Chondrocyte (in vitro differentiated cells): ENCODE results near the gene OTX2. TPM values are rescaled to one million over a fixed set of nuclear protein-coding genes. Genes with fewer than 3 reads are reported as not detected.

Experiments
- DNase-seq: peaks from one replicate; pipeline ENCODE4 v3.0.0; 2021; ENCODE audit warnings: mixed read lengths, low spot score
- H3K27ac Mint-ChIP-seq: one replicate; pipeline ENCODE4 v1.8.0; 2021; ENCODE audit warnings: mild to moderate bottlenecking, moderate library complexity, mixed read lengths; ENCODE audit not compliant: unreplicated experiment
- H3K27me3 Mint-ChIP-seq: 2 replicates; pipeline ENCODE4 v1.8.0; 2021; ENCODE audit warnings: low read depth, mixed read lengths
- H3K36me3 Mint-ChIP-seq: 2 replicates; pipeline ENCODE4 v1.8.0; 2021; ENCODE audit warnings: low read depth, mixed read lengths
- H3K4me1 Mint-ChIP-seq: 2 replicates; pipeline ENCODE4 v1.8.0; 2021; ENCODE audit warnings: low read depth, mild to moderate bottlenecking, mixed read lengths
- H3K4me3 Mint-ChIP-seq: one replicate; pipeline ENCODE4 v1.8.0; 2021; ENCODE audit warnings: mild to moderate bottlenecking, moderate library complexity, mixed read lengths; ENCODE audit not compliant: unreplicated experiment
- H3K9me3 Mint-ChIP-seq: 2 replicates; pipeline ENCODE4 v1.8.0; 2021; ENCODE audit warnings: low read depth, mixed read lengths
- CTCF ChIP-seq: fragments of 200-600 bp; sonication (generic); IDR thresholded peaks from 2 replicates; pipeline ENCODE4 v1.5.0; 2021; ENCODE audit warnings: antibody characterized with exemption, mild to moderate bottlenecking, moderate library complexity
- total RNA-seq: library from RNA; stranded (reverse); gene quantifications from 3 replicates; pipeline ENCODE4 v1.2.1, GENCODE V29; 2021

The OTX2 gene
- total RNA-seq, 1 donor from 2014 or later = not detected

DNA sequence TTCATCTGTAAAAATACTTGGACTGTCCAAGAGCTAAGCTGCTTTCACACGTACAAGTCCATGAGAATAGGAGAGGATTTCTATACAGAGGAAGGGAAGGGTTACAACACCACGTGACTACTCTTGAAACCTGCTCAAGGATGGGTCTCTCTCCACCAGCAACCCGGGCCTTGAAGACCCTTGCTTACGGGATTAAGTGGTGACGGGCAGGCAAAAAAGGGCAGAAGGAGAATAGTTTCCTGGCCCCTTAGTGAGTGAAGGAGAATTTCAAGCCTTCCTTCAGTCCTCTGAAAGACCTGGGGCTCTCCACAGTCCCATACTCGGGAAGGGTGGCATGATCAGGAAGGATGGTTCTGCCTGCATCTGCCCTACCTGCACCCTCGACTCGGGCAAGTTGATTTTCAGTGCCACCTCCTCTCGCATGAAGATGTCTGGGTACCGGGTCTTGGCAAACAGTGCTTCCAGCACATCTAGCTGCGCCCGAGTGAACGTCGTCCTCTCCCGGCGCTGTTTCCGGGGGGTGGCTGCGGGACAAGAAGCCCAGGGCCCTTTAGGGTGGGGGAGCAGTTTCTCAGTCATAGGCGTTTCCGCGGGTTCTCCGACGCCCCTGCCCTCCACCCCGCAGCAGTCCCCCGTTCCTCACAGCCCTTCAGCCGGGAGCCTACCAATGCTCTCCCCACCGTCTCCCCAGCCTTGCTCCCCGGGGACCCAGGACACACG lies 6.3 kb downstream of the OTX2 start:
- no peak for TF ChIP-seq CTCF
- Mint-ChIP-seq H3K4me1 (peaks cover 12% of the 10 kb centered on the region), H3K27ac (no peak overlapping the region), H3K36me3 (peaks cover 5% of the 10 kb centered on the region), H3K4me3 (no peak overlapping the region), H3K9me3 (peaks cover 5% of the 10 kb centered on the region), H3K27me3 (peaks cover 92% of the 10 kb centered on the region)
- no peak for DNase-seq

DNA sequence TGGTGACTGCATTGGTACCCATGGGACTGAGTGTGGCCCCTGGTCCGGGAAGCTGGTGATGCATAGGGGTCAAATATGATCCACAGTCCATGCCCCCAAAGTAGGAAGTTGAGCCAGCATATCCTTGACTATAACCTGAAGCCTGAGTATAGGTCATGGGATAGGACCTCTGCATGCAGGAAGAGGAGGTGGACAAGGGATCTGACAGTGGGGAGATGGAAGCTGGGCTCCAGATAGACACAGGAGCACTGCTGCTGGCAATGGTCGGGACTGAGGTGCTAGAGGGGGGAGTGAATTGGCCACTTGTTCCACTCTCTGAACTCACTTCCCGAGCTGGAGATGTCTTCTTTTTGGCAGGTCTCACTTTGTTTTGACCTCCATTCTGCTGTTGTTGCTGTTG lies 8.4 kb downstream of the OTX2 start:
- H3K4me1 Mint-ChIP-seq = peaks cover 3% of the 10 kb centered on the region
- no peak overlapping the region for H3K4me3 Mint-ChIP-seq
- H3K27me3 Mint-ChIP-seq = peaks cover 88% of the 10 kb centered on the region
- H3K9me3 Mint-ChIP-seq = peaks cover 5% of the 10 kb centered on the region
- peaks cover 2% of the 10 kb centered on the region for H3K36me3 Mint-ChIP-seq
- no peak for TF ChIP-seq CTCF
- no peak overlapping the region for H3K27ac Mint-ChIP-seq
- no peak for DNase-seq

GRCh38 chr14:56799343-56799645 lies 11.0 kb downstream of the OTX2 start:
- Mint-ChIP-seq H3K27ac (no peak overlapping the region), H3K4me3 (no peak overlapping the region), H3K4me1 (peaks cover 3% of the 10 kb centered on the region), H3K9me3 (peaks cover 2% of the 10 kb centered on the region), H3K36me3 (no peaks in the 10 kb centered on the region), H3K27me3 (peaks cover 87% of the 10 kb centered on the region)
- DNase-seq = no peak
- no peak for TF ChIP-seq CTCF

GRCh38 chr14:56798447-56799342 lies 11.6 kb downstream of the OTX2 start:
- Mint-ChIP-seq H3K36me3 (no peaks in the 10 kb centered on the region), H3K4me3 (no peak overlapping the region), H3K27me3 (peaks cover 84% of the 10 kb centered on the region), H3K9me3 (peaks cover 2% of the 10 kb centered on the region), H3K27ac (no peak overlapping the region), H3K4me1 (peaks cover 3% of the 10 kb centered on the region)
- TF ChIP-seq CTCF = no peak
- no peak for DNase-seq

DNA sequence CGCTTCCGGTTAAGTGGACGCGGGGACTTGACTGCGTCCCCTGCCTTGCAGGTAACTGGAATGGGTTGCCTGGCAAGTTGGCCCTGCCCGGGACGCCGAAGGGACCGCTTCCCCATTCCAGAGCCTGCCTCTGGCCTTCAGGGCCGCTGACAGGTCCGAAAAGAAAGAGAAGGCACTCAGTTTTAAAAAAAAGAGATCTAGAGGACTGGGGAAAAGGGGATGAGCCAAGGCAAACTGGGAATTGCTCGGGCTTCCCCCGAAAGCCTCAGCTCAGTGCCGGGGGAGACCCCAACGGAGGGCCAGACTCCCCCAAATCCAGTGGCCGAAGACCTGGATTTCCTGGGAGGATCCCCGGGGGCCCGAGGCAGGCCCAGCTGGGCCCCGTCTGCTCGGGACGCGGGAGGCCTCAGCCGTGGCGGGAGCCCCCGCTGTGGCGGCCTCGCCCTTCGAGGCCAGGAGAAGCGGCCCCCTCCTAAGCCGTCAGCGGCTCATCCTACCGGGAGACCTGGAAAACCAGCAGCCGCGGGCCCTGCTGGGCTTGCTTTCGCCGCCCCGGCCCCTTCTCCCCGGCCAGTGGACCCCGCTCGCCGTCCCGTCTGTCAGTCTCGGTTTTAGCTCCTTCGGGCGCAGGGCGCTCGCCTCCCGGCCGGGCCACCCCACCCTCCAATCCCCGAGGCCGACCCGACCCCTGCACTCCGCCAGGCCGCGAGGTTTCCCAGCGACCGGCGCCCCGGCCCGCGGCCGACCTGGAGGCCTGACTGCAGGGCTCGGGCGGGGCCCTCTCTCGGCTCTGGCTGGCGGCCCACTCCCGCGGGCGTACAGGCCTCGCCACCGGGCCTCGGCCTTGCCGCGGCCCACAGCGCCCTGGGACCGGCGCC lies 12.5 kb downstream of the OTX2 start:
- H3K4me3 Mint-ChIP-seq = no peak overlapping the region
- peaks cover 2% of the 10 kb centered on the region for H3K9me3 Mint-ChIP-seq
- no peak for TF ChIP-seq CTCF
- no peak for DNase-seq
- no peak overlapping the region for H3K27ac Mint-ChIP-seq
- H3K27me3 Mint-ChIP-seq = peaks cover 83% of the 10 kb centered on the region
- H3K4me1 Mint-ChIP-seq = peaks cover 3% of the 10 kb centered on the region
- no peaks in the 10 kb centered on the region for H3K36me3 Mint-ChIP-seq
